BJ (cell line): Measurements from ENCODE around the gene ADRM1. TPM values are rescaled to one million over a fixed set of nuclear protein-coding genes. Genes with fewer than 3 reads are reported as not detected.

Experiments
- CTCF ChIA-PET: fragments of 350-600 bp; formaldehyde crosslinking; extraction: SDS; loops from one replicate; lab custom pipeline; 2021; ENCODE audit warnings: antibody characterized with exemption, inconsistent platforms; lab: Yijun Ruan, JAX
- POLR2A ChIA-PET: fragments of 300-600 bp; sonication (Branson Sonifier 250); formaldehyde crosslinking; extraction: SDS; loops from one replicate; lab custom pipeline; 2021; ENCODE audit warnings: antibody characterized with exemption; lab: Charles Lee
- DNase-seq: peaks from one replicate; pipeline ENCODE4 v3.0.0-alpha.2; 2011; ENCODE audit warnings: low read depth
- H3K27me3 ChIP-seq: 2 replicates; pipeline ENCODE4 v1.6.0; 2011; ENCODE audit warnings: low read length; ENCODE audit not compliant: control insufficient read depth, insufficient read depth
- H3K36me3 ChIP-seq: 2 replicates; pipeline ENCODE4 v1.5.1; 2011; ENCODE audit warnings: low read length; ENCODE audit not compliant: control insufficient read depth, insufficient read depth
- H3K4me3 ChIP-seq: 2 replicates; pipeline ENCODE4 v1.5.1; 2011; ENCODE audit warnings: low read depth, mild to moderate bottlenecking, control low read depth, low read length
- polyA plus RNA-seq: library from polyadenylated mRNA; depleted of rRNA; stranded (reverse); fragments of >200 nt; gene quantifications from 2 replicates; pipeline ENCODE4 v1.2.3, GENCODE V29; 2011
- TF ChIP-seq, protein P1 (sequence below): IDR thresholded peaks from 2 replicates; pipeline ENCODE4 v1.5.1; 2011; ENCODE audit warnings: low read depth, mild to moderate bottlenecking, control low read depth, inconsistent platforms, low read length, moderate library complexity; ENCODE audit not compliant: insufficient read depth

ADRM1 gene
- polyA plus RNA-seq, 1 experiment, result 115 TPM

DNA sequence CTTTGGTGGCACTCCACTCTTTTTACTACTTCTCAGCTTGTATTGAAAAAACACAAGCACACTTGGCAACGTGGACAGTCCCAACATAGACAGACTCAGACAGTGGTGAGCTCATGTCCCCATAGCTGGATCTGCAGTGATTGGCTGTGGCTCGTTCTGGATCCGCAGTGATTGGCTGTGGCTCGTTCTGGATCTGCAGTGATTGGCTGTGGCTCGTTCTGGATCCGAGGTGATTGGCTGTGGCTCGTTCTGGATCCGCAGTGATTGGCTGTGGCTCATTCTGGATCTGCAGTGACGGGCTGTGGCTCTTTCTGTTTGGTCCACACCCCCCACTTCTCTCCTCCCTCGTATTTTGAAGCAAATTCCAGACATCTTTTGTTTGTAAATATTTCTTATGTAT, 36.5 kb upstream of the ADRM1 start:
- ChIA-PET POLR2A (no interaction called here), CTCF (interaction anchor here (1.7 kb wide), 1 partner anchor 13 kb away, joined by 5 read pairs; no protein-coding TSS in a partner anchor)
- Histone ChIP-seq H3K4me3 (no peak overlapping the region), H3K36me3 (peaks cover 36% of the 10 kb centered on the region), H3K27me3 (no peaks in the 10 kb centered on the region)
- TF ChIP-seq, protein P1, sequence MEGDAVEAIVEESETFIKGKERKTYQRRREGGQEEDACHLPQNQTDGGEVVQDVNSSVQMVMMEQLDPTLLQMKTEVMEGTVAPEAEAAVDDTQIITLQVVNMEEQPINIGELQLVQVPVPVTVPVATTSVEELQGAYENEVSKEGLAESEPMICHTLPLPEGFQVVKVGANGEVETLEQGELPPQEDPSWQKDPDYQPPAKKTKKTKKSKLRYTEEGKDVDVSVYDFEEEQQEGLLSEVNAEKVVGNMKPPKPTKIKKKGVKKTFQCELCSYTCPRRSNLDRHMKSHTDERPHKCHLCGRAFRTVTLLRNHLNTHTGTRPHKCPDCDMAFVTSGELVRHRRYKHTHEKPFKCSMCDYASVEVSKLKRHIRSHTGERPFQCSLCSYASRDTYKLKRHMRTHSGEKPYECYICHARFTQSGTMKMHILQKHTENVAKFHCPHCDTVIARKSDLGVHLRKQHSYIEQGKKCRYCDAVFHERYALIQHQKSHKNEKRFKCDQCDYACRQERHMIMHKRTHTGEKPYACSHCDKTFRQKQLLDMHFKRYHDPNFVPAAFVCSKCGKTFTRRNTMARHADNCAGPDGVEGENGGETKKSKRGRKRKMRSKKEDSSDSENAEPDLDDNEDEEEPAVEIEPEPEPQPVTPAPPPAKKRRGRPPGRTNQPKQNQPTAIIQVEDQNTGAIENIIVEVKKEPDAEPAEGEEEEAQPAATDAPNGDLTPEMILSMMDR, result no peak
- DNase-seq, result no peak

DNA sequence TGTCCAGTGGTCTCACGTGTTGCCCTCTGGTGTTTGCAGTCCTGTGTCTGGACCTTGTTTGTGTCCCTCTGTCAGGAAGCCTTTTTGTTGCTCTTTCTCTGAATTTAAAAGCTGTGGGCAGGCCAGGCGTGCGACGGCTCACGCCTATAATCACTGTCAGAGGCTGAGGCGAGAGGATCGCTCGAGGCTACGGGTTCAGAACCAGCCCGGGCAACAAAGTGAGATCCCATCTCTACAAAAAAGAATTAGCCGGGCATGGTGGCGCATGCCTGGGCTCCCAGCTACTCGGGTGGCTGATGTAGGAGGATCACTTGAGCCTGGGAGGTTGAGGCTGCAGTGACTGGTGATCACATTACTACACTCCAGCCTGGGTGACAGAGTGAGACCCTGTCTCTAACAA, 35.9 kb upstream of the ADRM1 start:
- TF ChIP-seq, protein P1, result no peak
- CTCF ChIA-PET, result interaction anchor here (0.8 to 1.7 kb wide), 2 partner anchors 13 to 31 kb away, joined by 3 to 5 read pairs; no protein-coding TSS in a partner anchor
- Histone ChIP-seq H3K27me3 (no peaks in the 10 kb centered on the region), H3K4me3 (no peak overlapping the region), H3K36me3 (peaks cover 36% of the 10 kb centered on the region)
- POLR2A ChIA-PET, result no interaction called here
- DNase-seq, result no peak

DNA sequence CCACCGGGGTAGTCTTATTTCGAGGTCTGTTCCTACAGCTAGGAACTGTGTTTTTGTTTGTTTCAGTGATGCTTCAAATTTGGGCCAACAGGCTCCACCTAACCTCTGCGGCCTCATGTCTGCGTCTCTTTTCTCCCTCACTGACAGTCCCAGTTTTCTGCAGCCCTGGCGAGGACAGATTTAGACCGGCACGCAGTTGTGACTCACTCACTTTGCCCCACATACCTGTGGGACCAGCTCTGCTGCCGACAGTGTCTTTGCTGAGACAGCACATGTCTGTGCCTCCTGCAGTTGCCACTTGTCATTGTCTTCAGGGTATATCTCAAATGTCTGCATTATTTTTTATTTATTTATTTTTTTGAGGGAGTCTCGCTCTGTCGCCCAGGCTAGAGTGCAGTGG, 35.3 kb upstream of the ADRM1 start:
- TF ChIP-seq, protein P1, result no peak
- H3K27me3 ChIP-seq, result no peaks in the 10 kb centered on the region
- POLR2A ChIA-PET, result no interaction called here
- no peak overlapping the region for H3K4me3 ChIP-seq
- CTCF ChIA-PET, result interaction anchor here (0.8 to 1.9 kb wide), 3 partner anchors 8 to 31 kb away, joined by 3 to 5 read pairs (median 4); no protein-coding TSS in a partner anchor
- no peak for DNase-seq
- peaks cover 37% of the 10 kb centered on the region for H3K36me3 ChIP-seq

DNA sequence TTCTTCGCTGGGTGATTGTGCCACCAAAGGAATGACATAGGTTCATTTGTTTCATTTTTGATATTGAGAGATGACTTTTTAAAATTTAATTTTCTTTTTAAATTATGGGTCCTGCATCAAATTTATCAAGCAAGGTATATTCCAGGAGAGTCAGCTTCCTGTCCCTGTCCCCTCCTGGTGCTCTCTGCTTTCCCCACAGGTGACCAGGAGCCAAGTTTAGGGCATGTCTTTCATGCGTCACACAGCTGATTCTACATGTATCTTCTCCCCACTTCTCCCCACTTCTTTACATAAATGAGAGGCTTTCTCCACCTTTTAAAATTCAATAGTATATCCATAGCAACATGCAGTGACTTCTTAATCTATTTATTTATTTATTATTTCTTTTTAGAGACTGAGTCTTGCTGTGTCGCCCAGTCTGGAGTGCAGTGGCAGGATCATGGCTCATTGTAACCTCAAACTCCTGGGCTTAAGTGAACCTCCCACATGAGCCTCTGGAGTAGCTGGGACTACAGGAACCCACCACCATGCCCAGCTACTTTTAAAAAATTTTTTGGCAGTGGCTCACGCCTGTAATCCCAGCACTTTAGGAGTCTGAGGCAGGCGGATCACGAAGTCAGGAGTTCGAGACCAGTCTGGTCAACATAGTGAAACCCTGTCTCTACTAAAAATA, 34.4 kb upstream of the ADRM1 start:
- no peak for DNase-seq

DNA sequence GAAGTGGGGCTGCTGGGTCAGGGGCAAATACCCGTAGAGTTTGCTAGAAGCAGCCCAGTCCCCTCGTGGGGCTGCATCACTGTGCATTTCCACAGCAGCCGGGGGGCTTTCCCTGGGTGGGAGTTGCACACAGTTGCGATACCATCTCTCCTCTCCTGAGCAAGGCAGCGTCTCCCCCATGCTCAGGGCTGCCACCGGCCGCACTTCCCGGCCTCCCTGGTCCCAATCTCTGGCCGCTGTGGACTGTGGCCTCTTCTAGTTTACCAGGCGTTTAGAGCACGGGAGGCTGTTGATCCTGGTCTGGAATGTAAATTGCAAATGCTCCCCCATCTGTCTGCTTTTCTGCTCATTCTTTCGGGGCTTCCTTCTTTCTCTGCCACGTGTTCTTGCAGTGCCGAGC, 33.4 kb upstream of the ADRM1 start:
- POLR2A ChIA-PET, result no interaction called here
- Histone ChIP-seq H3K36me3 (peaks cover 41% of the 10 kb centered on the region), H3K4me3 (no peak overlapping the region), H3K27me3 (no peaks in the 10 kb centered on the region)
- CTCF ChIA-PET, result interaction anchor here (1.9 kb wide), 1 partner anchor 10 kb away, joined by 4 read pairs; no protein-coding TSS in a partner anchor
- TF ChIP-seq, protein P1, result no peak
- DNase-seq, result no peak

More for the DNA sequence above, 34.4 kb upstream of the ADRM1 start:
- ChIA-PET POLR2A (no interaction called here), CTCF (interaction anchor here (1.7 to 1.9 kb wide), 2 partner anchors 9 to 11 kb away, joined by 4 to 5 read pairs; no protein-coding TSS in a partner anchor)
- H3K27me3 ChIP-seq, result no peaks in the 10 kb centered on the region
- H3K4me3 ChIP-seq, result no peak overlapping the region
- TF ChIP-seq, protein P1, result no peak
- peaks cover 38% of the 10 kb centered on the region for H3K36me3 ChIP-seq
